ENCODE data around the gene BOLA1. TPM values are rescaled to one million over a fixed set of nuclear protein-coding genes. Genes with fewer than 3 reads are reported as not detected.
A peak's percentile ranks its signal among the peaks of the same experiment; 100 is the strongest.

BOLA1 gene
- total RNA-seq, 1 experiment from 2014 or later: 15.3 TPM

GRCh38 chr1:149883598-149884247, 15.6 kb upstream of the BOLA1 start:
- POLR2A ChIA-PET: interaction anchor here (1.2 to 6.1 kb wide), 3 partner anchors 39 to 279 kb away, joined by 7 to 51 read pairs (median 42); partner anchors contain the start of gene VPS45
- Mint-ChIP-seq H3K9me3 (no peaks in the 10 kb centered on the region), H3K36me3 (no peaks in the 10 kb centered on the region), H3K27me3 (ENCODE audit: low read depth) (no peaks in the 10 kb centered on the region), H3K27ac (no peak overlapping the region), H3K4me1 (no peaks in the 10 kb centered on the region), H3K4me3 (peak overlapping the region; percentile 5; the same call in 1 of the 2 replicates)
- CTCF ChIA-PET: interaction anchor here (1.3 to 1.8 kb wide), 2 partner anchors 282 to 304 kb away, joined by 5 to 6 read pairs; no protein-coding TSS in a partner anchor
- ATAC-seq (no peak), DNase-seq (ENCODE audit: low spot score) (no peak)
- TF ChIP-seq PRRX2 (CRISPR knock-in tag; IDR thresholded peaks at IDR 0.05) (no peak), ZBTB43 (CRISPR knock-in tag; IDR thresholded peaks at IDR 0.05) (no peak), ZNF512 (CRISPR knock-in tag; IDR thresholded peaks at IDR 0.05; ENCODE audit: borderline replicate concordance) (no peak)

- DNase-seq (ENCODE audit: low spot score): no peak
Observed at GRCh38 chr1:149884433-149885338, 14.7 kb upstream of the BOLA1 start.

More at GRCh38 chr1:149884433-149885338, 14.7 kb upstream of the BOLA1 start:
- POLR2A ChIA-PET: interaction anchor here (1.0 to 6.1 kb wide), 7 partner anchors 15 to 278 kb away, joined by 3 to 51 read pairs (median 27); partner anchors contain the start of genes BOLA1, OTUD7B and VPS45
- CTCF ChIA-PET: interaction anchor here (1.3 to 1.8 kb wide), 2 partner anchors 281 to 303 kb away, joined by 5 to 6 read pairs; no protein-coding TSS in a partner anchor
- H3K27me3 Mint-ChIP-seq (ENCODE audit: low read depth): no peaks in the 10 kb centered on the region
- peaks cover 3% of the 10 kb centered on the region for H3K4me1 Mint-ChIP-seq
- H3K36me3 Mint-ChIP-seq: no peaks in the 10 kb centered on the region
- ATAC-seq: no peak
- no peak overlapping the region for H3K27ac Mint-ChIP-seq
- H3K4me3 Mint-ChIP-seq: no peak overlapping the region
- TF ChIP-seq ATF1 (CRISPR knock-in tag; IDR thresholded peaks at IDR 0.05): no peak
- TF ChIP-seq ERG (CRISPR knock-in tag; IDR thresholded peaks at IDR 0.05): no peak; the same call in 1 of the 2 replicates
- no peak for TF ChIP-seq E2F4 (CRISPR knock-in tag; IDR thresholded peaks at IDR 0.05; ENCODE audit: borderline replicate concordance, low read depth)
- TF ChIP-seq HMGA2 (CRISPR knock-in tag; IDR thresholded peaks at IDR 0.05): no peak
- no peak for TF ChIP-seq SMAD4 (CRISPR knock-in tag; IDR thresholded peaks at IDR 0.05)
- no peak for TF ChIP-seq CBFB (CRISPR knock-in tag; IDR thresholded peaks at IDR 0.05; ENCODE audit: low read depth)
- no peak for TF ChIP-seq USF2 (CRISPR knock-in tag; IDR thresholded peaks at IDR 0.05)
- TF ChIP-seq IRF1 (CRISPR knock-in tag; IDR thresholded peaks at IDR 0.05): no peak
- no peak for TF ChIP-seq ZNF121 (CRISPR knock-in tag; IDR thresholded peaks at IDR 0.05)
- H3K9me3 Mint-ChIP-seq: no peaks in the 10 kb centered on the region
